GM21576 (cell line): Measurements from ENCODE around the gene INHBE.

Source experiments
- ATAC-seq: cut with Tn5 transposase; IDR thresholded peaks from one replicate; pipeline ENCODE4 v1.9.1; 2021; ENCODE audit warnings: mild to moderate bottlenecking, moderate library complexity; ENCODE audit not compliant: unreplicated experiment

Gene INHBE

GRCh38 chr12:57473886-57474285 is 18.8 kb downstream of the INHBE start:
- ATAC-seq = no peak

GRCh38 chr12:57474430-57474829 is 19.3 kb downstream of the INHBE start:
- ATAC-seq = no peak

GRCh38 chr12:57474862-57475261 is 19.8 kb downstream of the INHBE start:
- ATAC-seq = no peak

- no peak for ATAC-seq
These were observed 20.4 kb downstream of the INHBE start for GRCh38 chr12:57475271-57476161.

GRCh38 chr12:57476162-57476992 is 21.3 kb downstream of the INHBE start:
- peak; percentile 34 for ATAC-seq

- no peak for ATAC-seq
These were observed 22.0 kb downstream of the INHBE start for GRCh38 chr12:57476993-57477709.

- peak; percentile 43 for ATAC-seq
These were observed 22.9 kb downstream of the INHBE start for GRCh38 chr12:57477710-57478681.

GRCh38 chr12:57479043-57479375 is 23.9 kb downstream of the INHBE start:
- no peak for ATAC-seq

GRCh38 chr12:57479376-57480115 is 24.4 kb downstream of the INHBE start, which contains the start of gene ARHGAP9:
Gene ARHGAP9 (minus strand): TSS chr12:57479866. CDS start chr12:57479406, 460 bp downstream.
- ATAC-seq = no peak

GRCh38 chr12:57481671-57482070 is 26.6 kb downstream of the INHBE start:
- ATAC-seq = no peak

- no peak for ATAC-seq
These were observed 28.4 kb downstream of the INHBE start for GRCh38 chr12:57483466-57483865.

- no peak for ATAC-seq
These were observed 30.6 kb downstream of the INHBE start for GRCh38 chr12:57485695-57486094.

GRCh38 chr12:57487055-57487596 is 32.0 kb downstream of the INHBE start:
- no peak for ATAC-seq

GRCh38 chr12:57487597-57488401 is 32.7 kb downstream of the INHBE start, which contains the start of gene MARS1:
Gene MARS1 (plus strand): TSS chr12:57488068. CDS start chr12:57488091, 23 bp downstream.
- ATAC-seq = peak; percentile 96

GRCh38 chr12:57488402-57489156 is 33.5 kb downstream of the INHBE start:
- no peak for ATAC-seq

GRCh38 chr12:57489157-57489641 is 34.1 kb downstream of the INHBE start:
- ATAC-seq = no peak

GRCh38 chr12:57490126-57490525 is 35.0 kb downstream of the INHBE start:
- ATAC-seq = no peak
